BLaER1 treated with 17β-estradiol and CSF1 and Interleukin-3, amounts not matched to agents 10 nM and 100 nM (cell line): ENCODE measurements around the gene SLCO4A1.

Experiments used
- H3K27ac ChIP-seq, 11 experiments: shearing (Covaris generic); formaldehyde crosslinking; 2 replicates each; pipeline ENCODE4 v1.8.1; 2022
- H3K27me3 ChIP-seq, 11 experiments: shearing (Covaris generic); formaldehyde crosslinking; 2 replicates each; pipeline ENCODE4 v1.8.1; 2022
- H3K36me3 ChIP-seq, 11 experiments: shearing (Covaris generic); formaldehyde crosslinking; 2 replicates each; pipeline ENCODE4 v1.8.1; 2022
- H3K4me1 ChIP-seq, 10 experiments: shearing (Covaris generic); formaldehyde crosslinking; 2 replicates each; pipeline ENCODE4 v1.8.1; 2022
- H3K4me2 ChIP-seq, 11 experiments: shearing (Covaris generic); formaldehyde crosslinking; 2 replicates each; pipeline ENCODE4 v1.8.1; 2022
- H3K4me3 ChIP-seq, 10 experiments: shearing (Covaris generic); formaldehyde crosslinking; 2 replicates each; pipeline ENCODE4 v1.8.1; 2022
- H3K9ac ChIP-seq, 11 experiments: shearing (Covaris generic); formaldehyde crosslinking; 2 replicates each; pipeline ENCODE4 v1.8.1; 2022
- H3K9me3 ChIP-seq, 11 experiments: shearing (Covaris generic); formaldehyde crosslinking; replicated peaks in 1 of 11; 2 replicates each; pipeline ENCODE4 v1.8.1; 2022
- H4K20me1 ChIP-seq, 11 experiments: shearing (Covaris generic); formaldehyde crosslinking; 2 replicates each; pipeline ENCODE4 v1.8.1; 2022
- Cebpa-rat ChIP-seq, 11 experiments: shearing (Covaris generic); IDR thresholded peaks; 2 replicates each; pipeline ENCODE4 v1.8.1; 2022

Gene SLCO4A1

GRCh38 chr20:62628691-62629090 lies 13.6 kb upstream of the SLCO4A1 start:
- H3K27me3 ChIP-seq: no peaks in the 10 kb centered on the region
- peaks cover 0 to 5% (median 0%) of the 10 kb centered on the region in 11 experiments; a peak in 4 of 22 replicates for H3K9me3 ChIP-seq
- H4K20me1 ChIP-seq: no peaks in the 10 kb centered on the region
- H3K9ac ChIP-seq: peak overlapping the region; percentile 44 to 78 (median 66); a peak in 21 of 22 replicates
- H3K27ac ChIP-seq: peak overlapping the region; percentile 63 to 93 (median 83)
- no peak for TF ChIP-seq Cebpa-rat (IDR thresholded peaks at IDR 0.05)
- H3K4me1 ChIP-seq: peaks cover 94 to 100% (median 97%) of the 10 kb centered on the region in 10 experiments
- H3K36me3 ChIP-seq: no peaks in the 10 kb centered on the region
- peak overlapping the region in 5 of 10 experiments; percentile 8 to 57 (median 28); a peak in 4 of 20 replicates for H3K4me3 ChIP-seq
- H3K4me2 ChIP-seq: peak overlapping the region; percentile 79 to 99 (median 94)

- Histone ChIP-seq H3K27ac (peak overlapping the region in 1 of 11 experiments; percentile 14; a peak in 1 of 22 replicates), H3K4me2 (peak overlapping the region; percentile 70 to 98 (median 88)), H3K9ac (no peak overlapping the region; a peak in 1 of 22 replicates), H3K4me3 (no peak overlapping the region), H3K4me1 (peaks cover 81 to 100% (median 85%) of the 10 kb centered on the region in 10 experiments), H3K27me3 (peaks cover 0 to 1% (median under 1%) of the 10 kb centered on the region in 11 experiments; a peak in 6 of 22 replicates), H4K20me1 (no peaks in the 10 kb centered on the region), H3K36me3 (no peaks in the 10 kb centered on the region), H3K9me3 (peaks cover 0 to 5% (median 0%) of the 10 kb centered on the region in 11 experiments; a peak in 4 of 22 replicates)
- TF ChIP-seq Cebpa-rat (IDR thresholded peaks at IDR 0.05): no peak
These were observed 12.3 kb upstream of the SLCO4A1 start for GRCh38 chr20:62629864-62630470.

- peak overlapping the region; percentile 70 to 98 (median 88) for H3K4me2 ChIP-seq
- H3K36me3 ChIP-seq: no peaks in the 10 kb centered on the region
- H3K4me1 ChIP-seq: peaks cover 79 to 100% (median 83%) of the 10 kb centered on the region in 10 experiments
- H3K27ac ChIP-seq: peak overlapping the region in 1 of 11 experiments; percentile 14; a peak in 1 of 22 replicates
- H3K9ac ChIP-seq: no peak overlapping the region; a peak in 1 of 22 replicates
- H3K9me3 ChIP-seq: peaks cover 0 to 5% (median 0%) of the 10 kb centered on the region in 11 experiments; a peak in 4 of 22 replicates
- peaks cover 12 to 18% (median 16%) of the 10 kb centered on the region in 11 experiments for H3K27me3 ChIP-seq
- no peaks in the 10 kb centered on the region for H4K20me1 ChIP-seq
- TF ChIP-seq Cebpa-rat (IDR thresholded peaks at IDR 0.05): no peak
- no peak overlapping the region for H3K4me3 ChIP-seq
These were observed 10.7 kb upstream of the SLCO4A1 start for GRCh38 chr20:62631336-62632308.

GRCh38 chr20:62632575-62633090 lies 9.7 kb upstream of the SLCO4A1 start:
- H3K36me3 ChIP-seq: no peaks in the 10 kb centered on the region
- H3K27me3 ChIP-seq: peaks cover 12 to 25% (median 19%) of the 10 kb centered on the region in 11 experiments
- no peaks in the 10 kb centered on the region for H4K20me1 ChIP-seq
- H3K4me1 ChIP-seq: peaks cover 77 to 99% (median 83%) of the 10 kb centered on the region in 10 experiments
- H3K9ac ChIP-seq: no peak overlapping the region
- H3K4me3 ChIP-seq: no peak overlapping the region
- TF ChIP-seq Cebpa-rat (IDR thresholded peaks at IDR 0.05): no peak
- peak overlapping the region; percentile 70 to 98 (median 88) for H3K4me2 ChIP-seq
- no peak overlapping the region for H3K27ac ChIP-seq
- H3K9me3 ChIP-seq: peaks cover 0 to 3% (median 0%) of the 10 kb centered on the region in 11 experiments; a peak in 4 of 22 replicates

GRCh38 chr20:62633598-62634329 lies 8.5 kb upstream of the SLCO4A1 start:
- no peaks in the 10 kb centered on the region for H3K9me3 ChIP-seq
- TF ChIP-seq Cebpa-rat (IDR thresholded peaks at IDR 0.05): no peak
- no peaks in the 10 kb centered on the region for H4K20me1 ChIP-seq
- no peaks in the 10 kb centered on the region for H3K36me3 ChIP-seq
- H3K27ac ChIP-seq: no peak overlapping the region
- peaks cover 12 to 31% (median 22%) of the 10 kb centered on the region in 11 experiments for H3K27me3 ChIP-seq
- peaks cover 65 to 94% (median 72%) of the 10 kb centered on the region in 10 experiments for H3K4me1 ChIP-seq
- 0 out of 22 replicates have a peak overlapping the region, but pooled peaks of 2 of the 11 experiments have one; percentile 23 to 30 for H3K9ac ChIP-seq
- H3K4me3 ChIP-seq: no peak overlapping the region
- peak overlapping the region in 7 of 11 experiments; percentile 0 to 98 (median 90); a peak in 7 of 22 replicates for H3K4me2 ChIP-seq

- Histone ChIP-seq H3K4me2 (peak overlapping the region in 4 of 11 experiments; percentile 0 to 98 (median 88); a peak in 5 of 22 replicates), H3K36me3 (no peaks in the 10 kb centered on the region), H3K27ac (no peak overlapping the region), H3K9ac (peak overlapping the region in 2 of 11 experiments; percentile 23 to 30; a peak in 2 of 22 replicates), H3K4me3 (no peak overlapping the region), H3K27me3 (peaks cover 12 to 35% (median 25%) of the 10 kb centered on the region in 11 experiments), H3K4me1 (peaks cover 58 to 91% (median 65%) of the 10 kb centered on the region in 10 experiments), H3K9me3 (no peaks in the 10 kb centered on the region), H4K20me1 (no peaks in the 10 kb centered on the region)
- TF ChIP-seq Cebpa-rat (IDR thresholded peaks at IDR 0.05): no peak
These were observed 7.9 kb upstream of the SLCO4A1 start for GRCh38 chr20:62634330-62634967.

GRCh38 chr20:62635232-62635631 lies 7.1 kb upstream of the SLCO4A1 start:
- no peak overlapping the region; a peak in 2 of 22 replicates for H3K9ac ChIP-seq
- no peaks in the 10 kb centered on the region for H3K36me3 ChIP-seq
- H4K20me1 ChIP-seq: no peaks in the 10 kb centered on the region
- peaks cover 17 to 43% (median 32%) of the 10 kb centered on the region in 11 experiments for H3K27me3 ChIP-seq
- peak overlapping the region; percentile 73 to 90 (median 80); a peak in 20 of 22 replicates for H3K4me2 ChIP-seq
- TF ChIP-seq Cebpa-rat (IDR thresholded peaks at IDR 0.05): no peak
- H3K27ac ChIP-seq: no peak overlapping the region
- peaks cover 51 to 83% (median 57%) of the 10 kb centered on the region in 10 experiments for H3K4me1 ChIP-seq
- no peaks in the 10 kb centered on the region for H3K9me3 ChIP-seq
- 0 out of 20 replicates have a peak overlapping the region, but pooled peaks of 1 of the 10 experiments have one; percentile 27 for H3K4me3 ChIP-seq
